NT2/D1 (cell line): ENCODE measurements around the gene PLD5.

Experiments used
- DNase-seq: peaks from one replicate; pipeline ENCODE4 v3.0.0-alpha.2; 2011; ENCODE audit warnings: low read depth, low spot score
- H3K27me3 ChIP-seq: 2 replicates; pipeline ENCODE4 v1.6.0; 2011; ENCODE audit warnings: mild to moderate bottlenecking; ENCODE audit not compliant: insufficient read length, insufficient read depth
- H3K36me3 ChIP-seq: 2 replicates; pipeline ENCODE4 v1.6.1; 2011; ENCODE audit warnings: mild to moderate bottlenecking, low read length, mixed read lengths; ENCODE audit not compliant: insufficient read depth, insufficient read length
- H3K4me1 ChIP-seq: 2 replicates; pipeline ENCODE4 v1.5.1; 2011; ENCODE audit not compliant: insufficient read depth, insufficient read length
- H3K4me3 ChIP-seq: 2 replicates; pipeline ENCODE4 v1.5.1; 2011; ENCODE audit warnings: low read depth; ENCODE audit not compliant: insufficient read length
- H3K9ac ChIP-seq: 2 replicates; pipeline ENCODE4 v1.6.0; 2011; ENCODE audit warnings: low read depth; ENCODE audit not compliant: insufficient read length
- H3K9me3 ChIP-seq: 2 replicates; pipeline ENCODE4 v1.5.1; 2011; ENCODE audit warnings: mild to moderate bottlenecking, low read length; ENCODE audit not compliant: insufficient read depth
- SUZ12 ChIP-seq: IDR thresholded peaks from 2 replicates; pipeline ENCODE4 v1.6.1; 2011; ENCODE audit not compliant: insufficient read length, insufficient read depth; ENCODE audit errors: extremely low read depth
- YY1 ChIP-seq: IDR thresholded peaks from 2 replicates; pipeline ENCODE4 v1.6.1; 2011; ENCODE audit not compliant: insufficient read length, insufficient read depth
- ZNF274 ChIP-seq: IDR thresholded peaks from 2 replicates; pipeline ENCODE4 v1.6.1; 2011; ENCODE audit warnings: mild to moderate bottlenecking, low read depth, low read length

PLD5 gene

GRCh38 chr1:242432491-242433095 lies 91.9 kb downstream of the PLD5 start:
- Histone ChIP-seq H3K27me3 (no peaks in the 10 kb centered on the region), H3K4me3 (no peak overlapping the region), H3K4me1 (no peaks in the 10 kb centered on the region), H3K9ac (no peak overlapping the region), H3K36me3 (no peaks in the 10 kb centered on the region), H3K9me3 (no peaks in the 10 kb centered on the region)
- DNase-seq: no peak
- TF ChIP-seq SUZ12: no peak
- TF ChIP-seq ZNF274: no peak

- no peaks in the 10 kb centered on the region for H3K9me3 ChIP-seq
- TF ChIP-seq YY1: no peak
- no peak for TF ChIP-seq ZNF274
- TF ChIP-seq SUZ12: no peak
- no peaks in the 10 kb centered on the region for H3K36me3 ChIP-seq
- DNase-seq: no peak
- H3K4me1 ChIP-seq: no peaks in the 10 kb centered on the region
- no peaks in the 10 kb centered on the region for H3K27me3 ChIP-seq
- H3K9ac ChIP-seq: no peak overlapping the region
- no peak overlapping the region for H3K4me3 ChIP-seq
Measured at GRCh38 chr1:242431786-242432185, 92.7 kb downstream of the PLD5 start.

GRCh38 chr1:242430956-242431355 lies 93.5 kb downstream of the PLD5 start:
- no peaks in the 10 kb centered on the region for H3K4me1 ChIP-seq
- H3K9ac ChIP-seq: no peak overlapping the region
- H3K4me3 ChIP-seq: no peak overlapping the region
- TF ChIP-seq ZNF274 (no peak), SUZ12 (no peak), YY1 (no peak)
- no peaks in the 10 kb centered on the region for H3K27me3 ChIP-seq
- DNase-seq: no peak
- no peaks in the 10 kb centered on the region for H3K36me3 ChIP-seq
- H3K9me3 ChIP-seq: no peaks in the 10 kb centered on the region

GRCh38 chr1:242428399-242429190 lies 95.9 kb downstream of the PLD5 start:
- Histone ChIP-seq H3K4me3 (no peak overlapping the region), H3K36me3 (no peaks in the 10 kb centered on the region), H3K9ac (no peak overlapping the region), H3K9me3 (no peaks in the 10 kb centered on the region), H3K27me3 (no peaks in the 10 kb centered on the region), H3K4me1 (no peaks in the 10 kb centered on the region)
- TF ChIP-seq YY1: no peak
- no peak for TF ChIP-seq SUZ12
- TF ChIP-seq ZNF274: no peak
- DNase-seq: no peak

- TF ChIP-seq SUZ12: no peak
- TF ChIP-seq YY1: no peak
- TF ChIP-seq ZNF274: no peak
- H3K27me3 ChIP-seq: no peaks in the 10 kb centered on the region
- H3K9me3 ChIP-seq: no peaks in the 10 kb centered on the region
- H3K4me1 ChIP-seq: no peaks in the 10 kb centered on the region
- no peaks in the 10 kb centered on the region for H3K36me3 ChIP-seq
- no peak overlapping the region for H3K4me3 ChIP-seq
- no peak overlapping the region for H3K9ac ChIP-seq
- DNase-seq: no peak
Measured at GRCh38 chr1:242427519-242427918, 97.0 kb downstream of the PLD5 start.

GRCh38 chr1:242426271-242426905 lies 98.1 kb downstream of the PLD5 start:
- H3K9me3 ChIP-seq: no peaks in the 10 kb centered on the region
- H3K36me3 ChIP-seq: no peaks in the 10 kb centered on the region
- H3K9ac ChIP-seq: no peak overlapping the region
- no peak for DNase-seq
- no peaks in the 10 kb centered on the region for H3K27me3 ChIP-seq
- H3K4me3 ChIP-seq: no peak overlapping the region
- TF ChIP-seq ZNF274 (no peak), YY1 (no peak), SUZ12 (no peak)
- H3K4me1 ChIP-seq: no peaks in the 10 kb centered on the region

GRCh38 chr1:242425232-242425631 lies 99.3 kb downstream of the PLD5 start:
- Histone ChIP-seq H3K9me3 (no peaks in the 10 kb centered on the region), H3K9ac (no peak overlapping the region), H3K4me1 (no peaks in the 10 kb centered on the region), H3K4me3 (no peak overlapping the region), H3K27me3 (no peaks in the 10 kb centered on the region), H3K36me3 (no peaks in the 10 kb centered on the region)
- no peak for DNase-seq
- TF ChIP-seq YY1: no peak
- TF ChIP-seq SUZ12: no peak
- no peak for TF ChIP-seq ZNF274
